ENCODE results near the gene WDR70. TPM values are rescaled to one million over a fixed set of nuclear protein-coding genes. Genes with fewer than 3 reads are reported as not detected.
A peak's percentile ranks its signal among the peaks of the same experiment; 100 is the strongest.
"Not testable (repeated sequence)": the region's sequence is repeated elsewhere in the genome, so short reads cannot be mapped to it uniquely, and the experiment has no call there.

WDR70 gene
- total RNA-seq, 1 donor from 2014 or later: 43.0 TPM

DNA sequence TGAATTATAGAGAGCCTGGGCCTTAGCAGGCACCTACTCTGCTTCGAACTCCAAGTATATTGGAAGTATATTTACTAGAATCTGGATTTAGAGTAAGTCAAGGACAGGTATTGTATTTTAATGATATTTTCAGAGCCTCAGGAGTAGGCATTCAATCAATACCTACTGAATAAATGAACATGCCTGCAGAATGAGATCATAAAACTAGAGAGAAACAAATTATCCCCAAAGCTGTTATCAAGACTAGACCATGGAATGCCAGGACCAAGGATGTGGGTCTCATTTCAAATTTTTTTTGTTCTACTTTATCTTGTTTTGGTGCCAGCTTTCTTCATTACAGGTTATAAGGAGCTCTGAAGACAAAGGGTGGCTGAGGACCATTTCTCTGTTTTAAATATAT lies 394.7 kb downstream of the WDR70 start:
- DNase-seq (ENCODE audit: low spot score, unreplicated experiment): no peak
- TF ChIP-seq, protein P1, sequence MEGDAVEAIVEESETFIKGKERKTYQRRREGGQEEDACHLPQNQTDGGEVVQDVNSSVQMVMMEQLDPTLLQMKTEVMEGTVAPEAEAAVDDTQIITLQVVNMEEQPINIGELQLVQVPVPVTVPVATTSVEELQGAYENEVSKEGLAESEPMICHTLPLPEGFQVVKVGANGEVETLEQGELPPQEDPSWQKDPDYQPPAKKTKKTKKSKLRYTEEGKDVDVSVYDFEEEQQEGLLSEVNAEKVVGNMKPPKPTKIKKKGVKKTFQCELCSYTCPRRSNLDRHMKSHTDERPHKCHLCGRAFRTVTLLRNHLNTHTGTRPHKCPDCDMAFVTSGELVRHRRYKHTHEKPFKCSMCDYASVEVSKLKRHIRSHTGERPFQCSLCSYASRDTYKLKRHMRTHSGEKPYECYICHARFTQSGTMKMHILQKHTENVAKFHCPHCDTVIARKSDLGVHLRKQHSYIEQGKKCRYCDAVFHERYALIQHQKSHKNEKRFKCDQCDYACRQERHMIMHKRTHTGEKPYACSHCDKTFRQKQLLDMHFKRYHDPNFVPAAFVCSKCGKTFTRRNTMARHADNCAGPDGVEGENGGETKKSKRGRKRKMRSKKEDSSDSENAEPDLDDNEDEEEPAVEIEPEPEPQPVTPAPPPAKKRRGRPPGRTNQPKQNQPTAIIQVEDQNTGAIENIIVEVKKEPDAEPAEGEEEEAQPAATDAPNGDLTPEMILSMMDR (IDR thresholded peaks at IDR 0.05; ENCODE audit: unreplicated experiment): no peak
- peaks cover 4% of the 10 kb centered on the region for H3K9me3 Mint-ChIP-seq (ENCODE audit: low read depth)
- peaks cover 3% of the 10 kb centered on the region for H3K36me3 Mint-ChIP-seq (ENCODE audit: insufficient read depth)
- H3K27me3 Mint-ChIP-seq: no peaks in the 10 kb centered on the region
- H3K27ac Mint-ChIP-seq: no peak overlapping the region
- peaks cover 2% of the 10 kb centered on the region for H3K4me1 Mint-ChIP-seq (ENCODE audit: low read depth)
- H3K4me3 Mint-ChIP-seq (ENCODE audit: low read depth): no peak overlapping the region

DNA sequence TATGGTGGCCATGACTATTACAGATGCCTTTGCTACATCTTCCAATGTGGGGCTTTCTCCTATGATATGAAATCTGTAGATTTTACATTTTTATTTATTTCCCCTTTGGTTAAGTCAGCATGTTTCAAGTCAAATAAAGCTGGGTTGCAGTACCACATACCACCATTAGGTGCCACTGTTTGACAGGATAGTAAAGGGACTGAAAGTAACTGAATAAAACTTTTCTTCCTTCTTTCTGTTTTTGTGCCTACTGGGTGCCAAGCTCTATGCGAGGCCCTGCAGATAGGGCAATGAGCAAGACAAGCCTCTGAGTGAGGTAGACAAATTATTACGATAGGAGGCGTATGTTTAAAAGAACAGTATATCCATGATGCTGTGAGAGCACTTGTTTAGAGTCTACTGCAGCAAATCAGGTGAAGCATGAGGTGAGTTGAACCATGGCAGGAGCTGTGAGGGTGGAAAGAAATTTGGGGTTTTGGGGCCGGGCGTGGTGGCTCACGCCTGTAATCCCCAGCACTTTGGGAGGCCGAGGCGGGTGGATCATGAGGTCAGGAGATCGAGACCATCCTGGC lies 395.9 kb downstream of the WDR70 start:
- no peak for DNase-seq (ENCODE audit: low spot score, unreplicated experiment)
- H3K27me3 Mint-ChIP-seq: no peaks in the 10 kb centered on the region
- TF ChIP-seq, protein P1 (IDR thresholded peaks at IDR 0.05; ENCODE audit: unreplicated experiment): peak; percentile 55
- peaks cover 2% of the 10 kb centered on the region for H3K4me1 Mint-ChIP-seq (ENCODE audit: low read depth)
- peaks cover 3% of the 10 kb centered on the region for H3K36me3 Mint-ChIP-seq (ENCODE audit: insufficient read depth)
- H3K4me3 Mint-ChIP-seq (ENCODE audit: low read depth): no peak overlapping the region
- H3K27ac Mint-ChIP-seq: no peak overlapping the region
- H3K9me3 Mint-ChIP-seq (ENCODE audit: low read depth): peaks cover 4% of the 10 kb centered on the region

DNA sequence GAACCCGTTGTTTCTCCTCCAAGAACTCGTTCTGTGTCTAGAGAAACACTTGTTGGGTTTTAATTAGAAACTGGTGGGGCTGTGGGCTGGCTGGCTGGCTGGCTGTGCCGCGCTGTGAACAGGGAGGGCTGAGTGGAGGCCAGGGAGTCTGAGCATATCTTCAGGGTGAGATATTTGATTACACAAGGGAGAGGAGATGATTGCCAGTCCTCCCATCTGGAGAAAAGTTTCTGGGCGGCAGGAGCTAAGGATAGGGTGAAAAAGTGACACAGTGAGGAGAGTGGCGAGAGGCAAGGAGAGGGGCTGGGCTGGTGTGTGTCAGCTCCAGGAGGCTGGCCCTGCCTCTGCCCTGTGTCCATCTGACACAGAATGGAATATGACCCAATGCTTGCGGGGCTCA lies 397.7 kb downstream of the WDR70 start:
- DNase-seq (ENCODE audit: low spot score, unreplicated experiment): no peak
- Mint-ChIP-seq H3K27me3 (no peaks in the 10 kb centered on the region), H3K4me1 (ENCODE audit: low read depth) (peaks cover 2% of the 10 kb centered on the region), H3K4me3 (ENCODE audit: low read depth) (no peak overlapping the region), H3K9me3 (ENCODE audit: low read depth) (peaks cover 4% of the 10 kb centered on the region), H3K36me3 (ENCODE audit: insufficient read depth) (peaks cover 3% of the 10 kb centered on the region), H3K27ac (no peak overlapping the region)
- TF ChIP-seq, protein P1 (IDR thresholded peaks at IDR 0.05; ENCODE audit: unreplicated experiment): no peak

DNA sequence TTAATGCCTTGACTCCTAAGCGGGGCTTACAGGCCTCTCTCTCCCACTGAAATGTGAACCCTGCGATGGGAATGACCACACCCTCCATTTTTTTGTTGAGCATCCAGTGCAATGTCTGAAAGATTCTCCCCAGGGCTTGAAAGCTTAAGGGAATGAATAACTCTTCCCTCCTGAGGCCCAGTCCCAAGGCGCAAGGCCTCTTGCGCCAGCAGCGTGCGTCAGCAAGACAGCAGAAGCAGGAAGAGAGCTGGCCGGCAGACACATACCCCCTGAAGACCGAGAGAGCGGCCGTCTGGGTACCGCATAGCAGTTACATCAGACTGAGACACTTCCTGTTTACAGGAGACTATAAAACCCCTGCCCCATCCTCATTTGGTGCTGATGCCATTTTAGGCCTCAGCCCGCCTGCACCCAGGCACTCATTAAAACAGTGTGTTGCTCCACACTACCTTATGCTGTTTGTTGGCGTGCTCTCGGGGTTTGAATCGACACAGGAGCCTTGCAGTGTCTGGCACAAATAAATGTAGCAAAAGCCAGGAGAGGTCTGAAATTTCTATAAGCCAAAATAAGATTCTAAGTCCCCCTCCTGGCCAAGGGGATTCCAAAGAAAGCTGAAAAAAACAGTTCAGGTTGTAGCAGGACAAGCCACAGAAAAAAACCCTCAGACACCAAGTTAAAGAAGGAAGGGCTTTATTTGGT lies 398.5 kb downstream of the WDR70 start:
- Mint-ChIP-seq H3K36me3 (ENCODE audit: insufficient read depth) (peaks cover 3% of the 10 kb centered on the region), H3K27ac (no peak overlapping the region), H3K9me3 (ENCODE audit: low read depth) (peaks cover 4% of the 10 kb centered on the region), H3K4me1 (ENCODE audit: low read depth) (peaks cover 2% of the 10 kb centered on the region), H3K4me3 (ENCODE audit: low read depth) (no peak overlapping the region), H3K27me3 (no peaks in the 10 kb centered on the region)
- DNase-seq (ENCODE audit: low spot score, unreplicated experiment): no peak
- TF ChIP-seq, protein P1 (IDR thresholded peaks at IDR 0.05; ENCODE audit: unreplicated experiment): no peak

DNA sequence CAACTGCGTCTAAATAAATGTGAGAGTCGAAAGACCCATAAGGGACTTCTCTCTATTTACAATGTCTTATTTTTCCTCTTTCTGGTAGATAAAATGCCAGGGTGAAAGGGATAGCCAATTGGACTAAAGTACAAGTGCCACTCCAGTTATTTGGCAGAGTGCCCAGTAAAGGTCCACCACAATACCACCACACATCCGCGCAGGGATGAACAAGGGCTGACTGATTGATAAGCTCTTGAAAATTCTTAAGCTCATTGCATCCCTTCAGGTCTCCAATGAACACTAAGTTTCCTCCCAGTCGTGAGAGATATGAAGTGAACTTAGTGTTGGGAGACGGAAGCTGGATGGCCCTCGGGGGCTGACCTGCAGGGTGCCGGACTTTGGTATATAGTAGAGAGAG lies 402.3 kb downstream of the WDR70 start:
- H3K36me3 Mint-ChIP-seq (ENCODE audit: insufficient read depth); DNase-seq (ENCODE audit: low spot score, unreplicated experiment); H3K4me3 Mint-ChIP-seq (ENCODE audit: low read depth); H3K4me1 Mint-ChIP-seq (ENCODE audit: low read depth); H3K27me3 Mint-ChIP-seq; H3K27ac Mint-ChIP-seq: not testable (repeated sequence)
- H3K9me3 Mint-ChIP-seq (ENCODE audit: low read depth): peaks cover 14% of the 10 kb centered on the region

DNA sequence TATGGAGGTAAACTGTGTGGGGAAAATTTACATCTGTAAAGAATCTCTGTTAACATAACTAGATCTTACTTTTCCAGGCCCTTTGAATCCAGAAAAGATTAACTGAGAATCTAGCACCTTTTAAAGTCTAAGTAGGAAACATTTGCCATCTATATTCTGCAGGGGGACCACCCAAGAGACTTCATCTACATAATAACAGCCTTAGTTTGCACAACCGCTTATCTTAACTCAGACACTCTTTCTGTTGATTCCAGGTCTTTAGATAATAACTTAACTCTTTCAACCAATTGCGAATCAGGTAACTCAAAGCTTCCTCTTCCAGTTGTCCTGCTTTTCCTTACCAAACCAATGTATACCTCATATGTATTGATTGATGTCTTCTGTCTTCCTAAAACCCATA lies 407.3 kb downstream of the WDR70 start:
- H3K9me3 Mint-ChIP-seq (ENCODE audit: low read depth): peaks cover 17% of the 10 kb centered on the region
- TF ChIP-seq, protein P1 (IDR thresholded peaks at IDR 0.05; ENCODE audit: unreplicated experiment): no peak
- H3K4me3 Mint-ChIP-seq (ENCODE audit: low read depth): no peak overlapping the region
- H3K27me3 Mint-ChIP-seq: no peaks in the 10 kb centered on the region
- H3K4me1 Mint-ChIP-seq (ENCODE audit: low read depth): no peaks in the 10 kb centered on the region
- H3K36me3 Mint-ChIP-seq (ENCODE audit: insufficient read depth): no peaks in the 10 kb centered on the region
- peak overlapping the region; percentile 11 for H3K27ac Mint-ChIP-seq
- DNase-seq (ENCODE audit: low spot score, unreplicated experiment): no peak
